Vagina (tissue), 2 donors: ENCODE results near the gene KCND2. TPM values are rescaled to one million over a fixed set of nuclear protein-coding genes. Genes with fewer than 3 reads are reported as not detected.

Experiments
- DNase-seq, 2 donors: peaks; one replicate each; pipeline ENCODE4 v3.0.0-alpha.2; 2017; ENCODE audit errors: extremely low spot score in 2 of 2
- H3K27ac ChIP-seq: fragments of 200-600 bp; sonication (generic); one replicate; pipeline ENCODE4 v1.5.1; 2019
- H3K27me3 ChIP-seq: fragments of 200-600 bp; sonication (generic); one replicate; pipeline ENCODE4 v1.5.1; 2019
- H3K36me3 ChIP-seq, 2 donors: fragments of 200-600 bp; sonication (generic); one replicate each; pipeline ENCODE4 v1.5.1; 2017 to 2019
- H3K4me1 ChIP-seq: fragments of 200-600 bp; sonication (generic); one replicate; pipeline ENCODE4 v1.5.1; 2019
- H3K4me3 ChIP-seq, 2 donors: fragments of 200-600 bp; sonication (generic); 1 replicate in 1 of 2; 2 replicates in 1 of 2; pipeline ENCODE4 v1.5.1; 2016 to 2019
- H3K9me3 ChIP-seq: fragments of 200-600 bp; sonication (generic); one replicate; pipeline ENCODE4 v1.5.1; 2019
- POLR2A ChIP-seq, 2 donors: fragments of 450-650 bp; IDR thresholded peaks; one replicate each; pipeline ENCODE4 v1.6.1; 2017; ENCODE audit warnings: antibody characterized with exemption in 2 of 2, mild to moderate bottlenecking in 2 of 2, moderate library complexity in 2 of 2
- POLR2AphosphoS5 ChIP-seq, 2 donors: sonication (generic); formaldehyde crosslinking; IDR thresholded peaks; one replicate each; pipeline ENCODE4 v1.9.0; 2017; ENCODE audit warnings: antibody characterized with exemption in 2 of 2, mild to moderate bottlenecking in 2 of 2, low read depth in 1 of 2; ENCODE audit not compliant: insufficient read depth in 1 of 2
- intact Hi-C: fragments of 100-400 bp; cut with DNase I; formaldehyde crosslinking; loops from one replicate; pipeline ENCODE4 v1.15.1; 2023
- total RNA-seq: library from RNA; depleted of rRNA; stranded (reverse); fragments of >200 nt; gene quantifications from one replicate; pipeline ENCODE4 v1.2.3, GENCODE V29; 2016
- TF ChIP-seq, protein P1 (sequence below), 3 experiments: fragments of 450-650 bp in 2 of 3; fragments of 200-600 bp in 1 of 3; sonication (generic) in 1 of 3; IDR thresholded peaks; one replicate each; pipeline ENCODE4 v1.5.1; 2017 to 2019; ENCODE audit warnings: antibody characterized with exemption in 3 of 3, mild to moderate bottlenecking in 2 of 3, moderate library complexity in 2 of 3

Gene KCND2
- total RNA-seq, 1 donor from 2014 or later: 3.7 TPM

DNA sequence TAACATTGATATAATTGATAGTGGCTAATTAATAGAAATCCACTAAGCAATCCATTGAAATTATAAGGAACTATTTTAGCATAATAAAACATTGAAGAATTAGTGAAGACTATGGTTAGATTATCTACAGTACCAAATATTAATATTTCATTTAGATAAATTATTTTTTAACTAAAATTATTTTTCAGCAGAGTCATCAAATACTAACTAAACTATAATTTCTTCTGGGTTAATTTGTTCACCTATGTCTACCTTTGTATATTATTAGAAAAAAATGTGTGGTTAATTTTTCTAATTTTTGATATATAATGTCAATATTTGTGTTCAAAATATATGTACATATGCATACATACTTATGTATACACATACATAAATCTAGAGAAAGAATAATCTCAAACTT lies 140.2 kb downstream of the KCND2 start:
- Histone ChIP-seq H3K4me3 (no peak overlapping the region), H3K9me3 (no peaks in the 10 kb centered on the region), H3K27ac (no peak overlapping the region), H3K36me3 (no peaks in the 10 kb centered on the region), H3K4me1 (no peaks in the 10 kb centered on the region), H3K27me3 (no peaks in the 10 kb centered on the region)
- intact Hi-C loops: no loop called here
- TF ChIP-seq, protein P1, sequence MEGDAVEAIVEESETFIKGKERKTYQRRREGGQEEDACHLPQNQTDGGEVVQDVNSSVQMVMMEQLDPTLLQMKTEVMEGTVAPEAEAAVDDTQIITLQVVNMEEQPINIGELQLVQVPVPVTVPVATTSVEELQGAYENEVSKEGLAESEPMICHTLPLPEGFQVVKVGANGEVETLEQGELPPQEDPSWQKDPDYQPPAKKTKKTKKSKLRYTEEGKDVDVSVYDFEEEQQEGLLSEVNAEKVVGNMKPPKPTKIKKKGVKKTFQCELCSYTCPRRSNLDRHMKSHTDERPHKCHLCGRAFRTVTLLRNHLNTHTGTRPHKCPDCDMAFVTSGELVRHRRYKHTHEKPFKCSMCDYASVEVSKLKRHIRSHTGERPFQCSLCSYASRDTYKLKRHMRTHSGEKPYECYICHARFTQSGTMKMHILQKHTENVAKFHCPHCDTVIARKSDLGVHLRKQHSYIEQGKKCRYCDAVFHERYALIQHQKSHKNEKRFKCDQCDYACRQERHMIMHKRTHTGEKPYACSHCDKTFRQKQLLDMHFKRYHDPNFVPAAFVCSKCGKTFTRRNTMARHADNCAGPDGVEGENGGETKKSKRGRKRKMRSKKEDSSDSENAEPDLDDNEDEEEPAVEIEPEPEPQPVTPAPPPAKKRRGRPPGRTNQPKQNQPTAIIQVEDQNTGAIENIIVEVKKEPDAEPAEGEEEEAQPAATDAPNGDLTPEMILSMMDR (IDR thresholded peaks at IDR 0.05): no peak
- no peak for TF ChIP-seq POLR2AphosphoS5 (IDR thresholded peaks at IDR 0.05; ENCODE audit: insufficient read depth in 1 of 2, low read depth in 1 of 2)
- TF ChIP-seq POLR2A (IDR thresholded peaks at IDR 0.05): no peak
- DNase-seq: no peak

DNA sequence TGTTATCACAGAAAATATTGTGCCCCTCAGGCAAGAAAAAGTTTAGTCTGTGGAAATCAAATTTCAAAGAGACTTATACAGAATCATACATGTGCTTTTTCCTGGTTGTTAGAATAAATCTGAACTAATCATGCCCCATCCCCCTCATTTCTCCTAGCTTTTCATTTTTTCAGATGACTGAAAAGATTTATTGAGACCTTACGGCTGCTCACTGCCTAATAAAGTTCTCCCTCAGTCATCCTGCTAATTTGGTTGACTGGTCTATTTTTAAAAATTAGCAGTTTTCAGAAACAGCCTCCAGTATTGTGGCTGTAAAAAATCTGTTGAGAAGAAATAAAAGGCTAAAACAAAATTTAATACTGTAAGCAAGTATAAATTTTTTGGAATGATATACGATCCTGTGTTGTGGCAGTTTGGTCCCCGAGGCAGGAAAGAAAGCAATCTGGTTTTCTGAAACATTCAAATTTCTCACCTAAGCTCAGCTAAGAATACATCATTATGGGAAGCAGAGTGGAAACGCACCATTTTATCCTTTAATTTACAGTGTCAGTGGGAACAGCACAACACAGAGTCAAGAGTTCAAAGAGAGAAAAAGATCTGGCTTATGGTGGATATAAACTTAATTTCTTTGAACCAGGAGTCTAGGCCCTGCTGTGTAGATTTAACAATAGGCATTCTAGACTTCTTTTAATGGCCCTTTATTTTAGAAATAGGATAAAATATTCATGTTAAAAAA lies 144.4 kb downstream of the KCND2 start:
- Histone ChIP-seq H3K36me3 (no peaks in the 10 kb centered on the region), H3K4me3 (no peak overlapping the region), H3K27me3 (no peaks in the 10 kb centered on the region), H3K27ac (no peak overlapping the region), H3K9me3 (no peaks in the 10 kb centered on the region), H3K4me1 (peaks cover under 1% of the 10 kb centered on the region)
- TF ChIP-seq POLR2A (IDR thresholded peaks at IDR 0.05): no peak
- TF ChIP-seq POLR2AphosphoS5 (IDR thresholded peaks at IDR 0.05; ENCODE audit: insufficient read depth in 1 of 2, low read depth in 1 of 2): no peak
- TF ChIP-seq, protein P1 (IDR thresholded peaks at IDR 0.05): no peak
- intact Hi-C loops: no loop called here
- no peak for DNase-seq

DNA sequence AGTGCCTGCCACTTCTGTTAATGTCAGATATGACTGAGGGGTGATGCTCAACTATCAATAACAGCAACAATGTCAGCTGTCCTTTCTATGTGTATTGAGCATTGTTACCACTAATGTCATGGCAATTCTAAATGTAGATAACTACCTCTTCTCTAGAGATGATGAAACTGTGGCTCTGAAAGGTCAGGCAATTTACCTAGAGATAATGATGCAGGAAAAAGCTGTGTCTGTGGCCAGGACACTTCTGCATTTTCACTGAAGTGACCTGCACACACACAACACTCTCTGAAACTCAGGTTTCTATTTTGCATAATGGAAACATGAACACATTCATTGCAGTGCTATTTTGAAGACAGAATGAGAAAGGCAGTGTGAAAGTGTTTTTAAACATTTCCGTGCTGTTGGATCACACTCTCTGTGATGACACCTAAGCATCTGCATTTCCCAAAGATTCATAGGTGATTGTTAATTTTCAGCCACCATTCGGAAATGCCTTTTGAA lies 148.2 kb downstream of the KCND2 start:
- no peaks in the 10 kb centered on the region for H3K36me3 ChIP-seq
- DNase-seq: no peak
- H3K9me3 ChIP-seq: no peaks in the 10 kb centered on the region
- TF ChIP-seq POLR2AphosphoS5 (IDR thresholded peaks at IDR 0.05; ENCODE audit: insufficient read depth in 1 of 2, low read depth in 1 of 2) (no peak), POLR2A (IDR thresholded peaks at IDR 0.05) (no peak)
- TF ChIP-seq, protein P1 (IDR thresholded peaks at IDR 0.05): no peak
- no peak overlapping the region for H3K4me3 ChIP-seq
- intact Hi-C loops: no loop called here
- peaks cover 19% of the 10 kb centered on the region for H3K4me1 ChIP-seq
- H3K27me3 ChIP-seq: no peaks in the 10 kb centered on the region
- H3K27ac ChIP-seq: no peak overlapping the region

GRCh38 chr7:120431016-120431415 lies 158.0 kb downstream of the KCND2 start:
- H3K4me3 ChIP-seq: no peak overlapping the region
- intact Hi-C loops: no loop called here
- no peak for DNase-seq
- no peaks in the 10 kb centered on the region for H3K27me3 ChIP-seq
- TF ChIP-seq, protein P1 (IDR thresholded peaks at IDR 0.05): no peak
- TF ChIP-seq POLR2A (IDR thresholded peaks at IDR 0.05): no peak
- TF ChIP-seq POLR2AphosphoS5 (IDR thresholded peaks at IDR 0.05; ENCODE audit: insufficient read depth in 1 of 2, low read depth in 1 of 2): no peak
- H3K27ac ChIP-seq: no peak overlapping the region
- no peaks in the 10 kb centered on the region for H3K36me3 ChIP-seq
- no peaks in the 10 kb centered on the region for H3K4me1 ChIP-seq
- no peaks in the 10 kb centered on the region for H3K9me3 ChIP-seq

DNA sequence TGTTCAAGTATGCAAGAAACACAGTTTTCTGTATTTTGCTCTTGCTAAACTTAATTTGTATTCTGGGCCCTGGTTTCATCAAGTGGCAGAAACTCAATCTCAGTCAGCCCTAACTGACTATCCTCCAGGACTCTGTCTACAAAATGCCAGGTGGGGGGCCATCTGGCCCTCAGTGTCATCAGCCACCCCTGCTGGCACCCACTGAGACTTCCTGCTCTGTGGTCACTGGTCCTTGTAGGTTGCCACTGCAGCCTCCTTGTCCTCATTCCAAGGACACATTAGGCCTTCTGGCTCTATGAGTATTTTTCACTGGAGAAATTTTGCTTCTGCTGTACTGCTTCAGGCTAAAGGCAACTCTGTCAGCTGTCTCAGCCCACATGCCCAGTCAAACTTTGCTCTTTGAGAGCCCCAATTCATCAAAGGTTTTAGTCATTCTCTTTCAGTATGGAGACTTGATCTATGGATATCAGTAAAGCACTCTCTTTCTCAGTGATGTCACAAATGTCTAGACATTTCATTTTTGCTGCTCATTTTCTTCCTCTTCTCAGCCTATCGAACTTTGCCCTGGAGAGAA lies 163.6 kb downstream of the KCND2 start:
- no peaks in the 10 kb centered on the region for H3K36me3 ChIP-seq
- no peak overlapping the region for H3K4me3 ChIP-seq
- TF ChIP-seq POLR2A (IDR thresholded peaks at IDR 0.05) (no peak), POLR2AphosphoS5 (IDR thresholded peaks at IDR 0.05; ENCODE audit: insufficient read depth in 1 of 2, low read depth in 1 of 2) (no peak)
- TF ChIP-seq, protein P1 (IDR thresholded peaks at IDR 0.05): no peak
- H3K9me3 ChIP-seq: no peaks in the 10 kb centered on the region
- H3K4me1 ChIP-seq: no peaks in the 10 kb centered on the region
- no peaks in the 10 kb centered on the region for H3K27me3 ChIP-seq
- no peak for DNase-seq
- no peak overlapping the region for H3K27ac ChIP-seq
- intact Hi-C loops: no loop called here
